ENCODE data around the gene YPEL1.
"Not testable (repeated sequence)": the region's sequence is repeated elsewhere in the genome, so short reads cannot be mapped to it uniquely, and the experiment has no call there.

Gene YPEL1

GRCh38 chr22:21697880-21698279 lies 37.7 kb downstream of the YPEL1 start:
- DNase-seq = no peak

- DNase-seq = no peak
These were observed 38.4 kb downstream of the YPEL1 start for GRCh38 chr22:21697021-21697771.

DNA sequence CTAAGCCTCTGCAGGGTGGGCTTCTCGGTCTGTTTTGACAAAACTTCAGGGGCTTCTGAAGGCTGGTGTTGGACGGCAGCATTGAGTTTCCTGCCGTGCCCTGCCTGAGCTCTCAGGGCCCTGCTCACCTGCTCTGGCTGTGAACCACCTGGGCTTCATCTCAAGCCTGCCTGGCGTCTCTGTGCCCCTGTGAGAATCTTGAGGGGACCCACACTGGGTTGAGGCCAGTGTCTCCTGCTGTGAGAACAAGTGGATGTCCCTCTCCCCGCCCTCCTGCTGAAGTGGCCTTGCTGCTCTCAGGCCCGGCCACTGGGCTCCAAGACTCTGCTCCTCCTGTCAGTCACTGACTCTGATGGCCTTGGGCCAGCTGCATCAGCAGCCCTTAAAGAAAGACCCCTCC lies 39.5 kb downstream of the YPEL1 start:
- DNase-seq = no peak

GRCh38 chr22:21695430-21696085 lies 40.0 kb downstream of the YPEL1 start:
- no peak for DNase-seq

- no peak for DNase-seq
These were observed 40.7 kb downstream of the YPEL1 start for GRCh38 chr22:21694795-21695429.

GRCh38 chr22:21694394-21694793 lies 41.2 kb downstream of the YPEL1 start:
- no peak for DNase-seq

DNA sequence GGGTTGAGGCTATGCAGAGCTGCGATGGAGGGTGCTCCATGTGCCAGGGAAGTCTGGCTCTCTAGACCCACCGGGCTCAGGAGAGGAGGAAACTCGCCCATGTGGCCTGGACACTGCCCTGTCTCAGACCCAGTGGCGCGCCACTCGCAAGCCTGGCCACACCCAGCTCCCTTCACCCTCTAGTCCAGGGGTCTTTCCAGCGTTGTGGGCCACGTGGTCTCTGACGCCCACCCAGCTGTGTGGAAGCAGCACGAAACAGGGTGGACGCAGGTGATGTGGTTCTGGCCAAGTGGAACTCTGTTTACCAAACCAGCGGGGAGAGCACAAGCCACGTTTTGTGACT lies 41.6 kb downstream of the YPEL1 start:
- DNase-seq = no peak

DNA sequence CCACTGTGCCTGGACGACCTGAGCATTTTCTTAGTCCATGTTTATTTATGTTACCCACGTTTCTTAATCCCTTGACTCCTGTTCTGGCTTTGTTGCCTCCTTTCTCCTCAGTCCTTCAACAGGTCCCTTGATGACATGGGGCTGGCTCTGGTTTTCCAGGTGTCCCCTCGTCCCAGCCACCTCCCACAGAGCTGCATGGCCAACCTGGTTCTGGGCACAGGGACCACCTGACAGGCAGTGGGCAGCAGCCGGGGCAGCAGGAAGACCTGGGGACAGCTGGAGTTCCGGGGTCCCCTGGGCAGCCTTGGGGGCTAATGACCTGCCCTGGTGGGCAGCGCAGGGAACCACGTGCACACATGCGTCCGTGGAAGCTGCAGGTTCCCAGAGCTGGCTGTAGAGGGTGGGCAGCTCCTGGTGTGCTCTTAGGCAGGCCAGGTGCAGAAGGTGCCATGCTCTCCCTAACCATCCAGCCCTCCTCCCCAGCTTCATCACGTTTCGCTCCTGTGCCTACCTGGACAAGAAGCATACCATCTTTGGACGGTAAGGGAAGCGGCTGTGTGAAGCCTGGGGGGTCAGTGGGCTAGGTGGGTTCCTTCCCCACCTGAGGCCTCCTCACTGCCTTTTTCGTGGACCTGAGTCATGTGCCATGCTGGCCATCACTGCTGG lies 42.1 kb downstream of the YPEL1 start:
- DNase-seq = no peak

GRCh38 chr22:21692856-21693255 lies 42.7 kb downstream of the YPEL1 start:
- not testable (repeated sequence) for DNase-seq

DNA sequence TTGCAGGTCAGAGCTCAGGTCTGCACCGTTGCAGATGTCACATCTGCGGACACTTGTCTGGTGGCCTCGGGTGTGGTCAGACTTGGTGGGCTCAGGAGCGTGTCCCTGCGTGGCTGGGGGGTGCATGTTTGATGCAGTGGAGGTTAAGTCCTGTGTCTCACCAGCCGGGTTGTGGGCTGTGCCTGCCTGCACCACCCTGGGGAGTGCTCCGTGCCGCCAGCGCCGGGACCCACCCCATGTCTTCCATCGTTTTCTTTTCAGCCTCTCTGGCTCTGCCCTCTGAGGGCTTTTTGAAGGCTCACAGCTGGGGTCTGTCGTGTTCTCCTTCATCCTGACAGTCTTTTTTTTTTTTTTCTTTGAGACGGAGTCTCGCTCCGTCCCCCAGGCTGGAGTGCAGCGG lies 43.8 kb downstream of the YPEL1 start:
- no peak for DNase-seq

DNA sequence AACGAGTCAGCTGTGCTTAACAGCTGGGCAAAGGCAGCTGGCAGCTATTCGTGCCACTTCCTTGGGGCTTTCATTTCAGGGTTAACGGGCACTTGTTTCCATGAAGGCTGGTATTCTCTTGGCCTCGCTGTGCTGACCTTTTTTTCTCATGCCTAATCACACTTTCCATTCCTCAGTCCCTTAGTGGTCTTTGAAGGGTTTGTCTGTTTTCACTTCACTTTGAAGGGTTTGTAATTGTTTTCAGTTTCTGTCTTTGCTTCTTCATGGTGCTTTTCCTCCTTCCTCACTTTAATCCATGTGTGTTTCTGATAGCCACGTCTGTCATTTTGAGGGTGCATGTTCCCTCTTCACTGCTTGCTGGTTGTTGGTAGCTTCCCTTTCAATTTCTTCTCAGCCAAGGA lies 45.2 kb downstream of the YPEL1 start:
- DNase-seq = no peak

DNA sequence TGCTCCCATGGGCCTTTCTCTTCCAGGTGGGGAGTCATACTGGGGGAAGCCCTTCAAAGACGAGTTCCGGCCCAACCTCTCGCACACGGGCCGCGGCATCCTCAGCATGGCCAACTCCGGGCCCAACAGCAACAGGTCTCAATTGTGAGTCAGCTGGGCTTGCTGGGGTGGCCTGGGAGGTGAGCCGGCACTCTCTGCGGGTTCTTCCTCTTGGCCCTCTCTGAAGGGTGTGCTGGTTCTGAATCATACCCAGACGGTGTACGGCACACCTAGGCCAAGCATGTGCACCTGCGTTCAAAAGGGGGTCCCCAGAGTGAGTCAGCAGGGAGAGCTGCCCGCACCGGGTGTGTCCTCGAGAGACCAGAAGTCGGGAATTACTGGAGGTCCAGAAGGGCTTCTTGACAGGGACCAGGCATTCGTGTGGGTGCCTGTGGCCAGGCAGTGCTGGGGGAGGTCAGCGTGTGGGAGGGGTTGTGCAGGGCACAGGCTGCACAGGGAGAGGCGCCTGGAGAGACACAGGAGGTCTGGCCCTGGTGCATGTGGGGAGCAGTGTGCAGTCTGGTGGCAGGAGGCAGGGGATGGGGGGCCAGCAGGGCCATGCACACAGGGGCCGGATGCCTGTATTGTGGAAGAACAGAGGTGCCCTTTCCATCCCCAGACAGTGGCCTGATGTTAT lies 46.8 kb downstream of the YPEL1 start:
- no peak for DNase-seq

DNA sequence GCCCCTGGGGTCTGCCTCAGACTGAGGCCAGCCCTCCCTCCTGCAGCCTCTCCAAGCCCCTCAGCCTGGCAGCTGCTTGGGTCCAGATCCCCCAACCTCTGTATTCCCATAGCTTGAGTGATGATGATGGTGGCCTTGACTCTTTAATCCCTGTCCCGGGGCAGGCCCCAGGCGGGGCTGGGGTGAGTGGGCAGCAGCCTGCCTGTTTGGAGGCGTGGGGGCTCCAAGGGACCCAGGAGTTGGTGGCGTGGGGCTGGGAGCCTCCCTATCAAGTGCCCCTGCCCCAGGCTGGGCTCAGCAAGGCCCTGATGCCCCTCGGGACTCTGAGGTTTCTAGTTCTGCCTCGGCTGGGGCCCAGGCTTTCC lies 47.3 kb downstream of the YPEL1 start:
- DNase-seq = no peak

GRCh38 chr22:21687685-21688259 lies 47.8 kb downstream of the YPEL1 start:
- DNase-seq = no peak

DNA sequence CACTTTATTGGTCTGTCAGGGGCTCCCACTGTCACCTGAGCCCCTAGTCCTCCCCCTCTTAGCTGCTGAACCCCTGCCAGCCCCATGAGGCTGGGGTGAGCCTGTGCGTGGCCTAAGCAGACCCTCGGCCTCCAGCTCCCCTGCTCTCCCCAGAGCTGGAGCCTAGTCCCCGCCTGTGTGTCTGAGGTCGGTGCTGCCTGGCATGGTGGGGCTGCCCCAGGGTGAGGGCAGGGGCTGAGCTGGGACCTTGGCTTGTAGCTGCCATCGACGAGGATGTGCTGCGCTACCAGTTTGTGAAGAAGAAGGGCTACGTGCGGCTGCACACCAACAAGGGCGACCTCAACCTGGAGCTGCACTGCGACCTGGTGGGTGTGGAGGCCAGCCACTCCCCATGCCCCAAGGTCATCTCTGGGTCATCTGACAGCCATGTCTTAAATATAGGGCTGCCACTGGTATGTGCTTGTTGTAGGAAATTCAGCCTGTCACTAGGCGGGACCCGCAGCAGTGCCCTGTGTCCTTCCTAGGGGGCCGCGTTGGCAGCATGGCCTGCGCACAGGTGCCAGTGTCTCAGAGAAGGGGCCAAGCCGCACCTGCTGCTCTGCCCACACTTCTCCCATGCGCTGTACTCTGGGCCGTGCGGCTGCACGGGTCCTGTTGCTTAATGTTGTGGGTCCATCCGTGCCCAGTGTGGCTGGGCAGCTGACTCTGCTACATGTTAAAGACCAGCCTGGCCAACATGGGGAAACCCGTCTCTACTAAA lies 48.8 kb downstream of the YPEL1 start:
- DNase-seq = no peak

- DNase-seq = no peak
These were observed 49.4 kb downstream of the YPEL1 start for GRCh38 chr22:21686193-21686608.

- DNase-seq = no peak
These were observed 50.5 kb downstream of the YPEL1 start for GRCh38 chr22:21685164-21685513.

DNA sequence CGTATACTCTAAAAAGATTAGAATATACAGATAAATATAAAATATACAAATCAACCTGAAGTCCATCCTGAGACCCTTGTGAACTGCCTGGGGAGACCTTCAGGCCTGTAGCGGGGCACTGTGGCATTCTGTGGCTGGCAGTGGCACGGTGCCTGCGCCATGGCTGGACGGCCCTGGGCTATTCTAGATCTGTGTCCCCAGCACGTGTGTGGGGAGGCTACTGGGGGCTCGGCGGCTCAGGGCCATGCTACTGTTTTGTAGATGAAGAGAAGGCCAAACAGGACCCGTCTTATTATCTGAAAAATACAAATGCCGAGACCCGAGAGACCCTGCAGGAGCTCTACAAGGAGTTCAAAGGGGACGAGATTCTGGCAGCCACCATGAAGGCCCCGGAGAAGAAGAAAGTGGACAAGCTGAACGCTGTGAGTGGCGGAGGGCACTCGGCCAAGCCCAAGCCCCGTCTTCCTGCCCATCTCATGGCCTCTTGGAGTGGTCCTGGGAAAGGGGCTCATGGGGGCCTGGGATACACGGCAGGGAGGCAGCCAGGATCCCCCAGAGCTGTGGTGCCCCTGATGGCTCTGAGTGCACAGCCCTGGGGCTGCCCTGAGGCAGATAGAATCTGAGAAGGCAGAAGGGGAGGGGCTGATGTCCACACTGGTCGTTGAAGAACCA lies 51.0 kb downstream of the YPEL1 start:
- DNase-seq = no peak

DNA sequence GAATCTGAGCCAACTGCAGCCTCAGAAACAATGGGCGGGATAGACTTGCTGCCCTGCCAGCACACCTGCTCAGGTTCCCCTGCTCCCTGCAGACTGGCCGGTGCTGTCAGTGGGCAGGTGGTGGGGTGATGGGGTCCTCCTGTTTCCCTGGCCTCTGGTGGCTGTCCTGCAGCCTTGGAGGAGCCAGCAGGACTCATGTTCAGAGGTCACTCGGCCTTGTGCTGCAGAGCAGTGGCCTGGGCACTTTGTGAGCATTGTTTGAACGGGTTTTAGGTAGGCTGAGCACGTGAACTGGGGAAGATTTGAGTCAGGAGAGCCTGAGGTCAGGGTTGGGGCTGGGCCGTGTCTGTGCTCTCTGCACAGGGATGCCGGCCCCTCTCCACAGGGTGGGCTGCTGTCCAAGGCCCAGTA lies 52.2 kb downstream of the YPEL1 start:
- no peak for DNase-seq

DNA sequence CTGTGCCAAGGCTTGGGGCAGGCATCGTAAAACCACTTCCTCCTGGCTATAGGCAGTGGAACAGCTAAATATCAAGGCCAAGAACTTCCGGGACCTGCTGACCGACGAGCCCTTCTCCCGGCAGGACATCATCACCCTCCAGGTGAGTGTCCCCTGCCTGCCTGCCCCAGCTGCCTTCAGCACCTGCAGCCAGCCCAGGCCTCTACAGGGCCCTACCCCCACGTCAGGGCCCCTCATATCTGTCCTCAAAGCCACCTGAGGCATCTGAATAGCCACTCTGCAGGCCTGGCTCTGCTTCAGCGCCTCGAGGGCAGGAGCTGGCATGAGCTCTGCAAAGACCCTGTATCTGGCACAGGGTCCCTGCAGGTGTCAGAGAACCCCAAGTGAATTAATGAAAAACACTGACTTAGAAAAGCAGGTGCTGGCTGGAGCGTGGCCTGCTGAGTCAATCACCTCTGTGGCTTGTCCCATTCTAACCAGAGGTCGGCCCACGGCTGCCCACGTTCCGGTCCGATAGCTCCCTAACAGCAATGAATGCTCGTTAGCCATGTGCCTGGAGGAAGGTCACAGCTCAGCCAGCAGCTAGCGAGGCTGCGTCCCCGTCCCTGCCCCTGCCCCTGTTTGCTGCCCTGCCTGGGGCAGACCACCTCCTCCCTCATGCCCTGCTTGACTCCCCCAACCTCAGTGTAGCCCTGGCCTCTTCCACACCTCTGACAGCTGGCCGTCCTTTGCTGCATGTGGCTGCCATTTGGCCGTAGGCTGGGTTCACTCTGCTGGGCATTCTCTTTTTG lies 53.0 kb downstream of the YPEL1 start:
- no peak for DNase-seq
